CD8-positive, alpha-beta memory T cell (primary cell): Measurements from ENCODE around the gene OR5AU1. TPM values are rescaled to one million over a fixed set of nuclear protein-coding genes. Genes with fewer than 3 reads are reported as not detected.

Source experiments
- CTCF ChIA-PET: fragments of 350-600 bp; sonication (Branson Sonifier 250); formaldehyde crosslinking; loops from one replicate; lab custom pipeline; 2021; ENCODE audit warnings: antibody characterized with exemption; lab: Charles Lee
- POLR2A ChIA-PET: fragments of 350-600 bp; sonication (Branson Sonifier 250); formaldehyde crosslinking; loops from one replicate; lab custom pipeline; 2021; ENCODE audit warnings: antibody characterized with exemption; lab: Charles Lee
- DNase-seq, 5 donors: peaks; one replicate each; pipeline versions ENCODE4 v3.0.0 to v3.0.0-alpha.2; 2020 to 2022; ENCODE audit warnings: mixed read lengths in 1 of 5
- H3K27ac ChIP-seq: one replicate; pipeline ENCODE4 v1.7.0; 2013; ENCODE audit warnings: low read depth, mild to moderate bottlenecking, low read length, moderate library complexity
- H3K27me3 ChIP-seq: 2 replicates; pipeline ENCODE4 v1.7.0; 2013; ENCODE audit warnings: low read length, mild to moderate bottlenecking; ENCODE audit not compliant: insufficient read depth, poor library complexity, severe bottlenecking
- H3K36me3 ChIP-seq: 2 replicates; pipeline ENCODE4 v1.7.0; 2013; ENCODE audit warnings: mild to moderate bottlenecking, low read length, moderate library complexity; ENCODE audit not compliant: insufficient read depth
- H3K4me1 ChIP-seq: 2 replicates; pipeline ENCODE4 v1.7.0; 2013; ENCODE audit warnings: mild to moderate bottlenecking, low read length, moderate library complexity; ENCODE audit not compliant: insufficient read depth
- H3K4me3 ChIP-seq: 2 replicates; pipeline ENCODE4 v1.7.0; 2013; ENCODE audit warnings: mild to moderate bottlenecking, low read length
- H3K9me3 ChIP-seq: 2 replicates; pipeline ENCODE4 v1.7.0; 2013; ENCODE audit warnings: mild to moderate bottlenecking, low read length
- H3K27ac Mint-ChIP-seq, 8 donors: one replicate each; pipeline ENCODE4 v1.8.0; 2020 to 2021; ENCODE audit warnings: mixed read lengths in 8 of 8, mild to moderate bottlenecking in 6 of 8, inconsistent platforms in 3 of 8, moderate library complexity in 3 of 8
- H3K27me3 Mint-ChIP-seq, 2 donors: one replicate each; pipeline ENCODE4 v1.8.0; 2020 to 2021; ENCODE audit warnings: mixed read lengths in 2 of 2, mild to moderate bottlenecking in 1 of 2, moderate library complexity in 1 of 2
- H3K36me3 Mint-ChIP-seq, 3 donors: one replicate each; pipeline ENCODE4 v1.8.0; 2020 to 2021; ENCODE audit warnings: mixed read lengths in 3 of 3, inconsistent platforms in 1 of 3, mild to moderate bottlenecking in 1 of 3
- H3K4me1 Mint-ChIP-seq, 3 donors: one replicate each; pipeline ENCODE4 v1.8.0; 2020 to 2021; ENCODE audit warnings: mixed read lengths in 3 of 3, inconsistent platforms in 1 of 3, mild to moderate bottlenecking in 1 of 3
- H3K4me3 Mint-ChIP-seq, 7 donors: one replicate each; pipeline ENCODE4 v1.8.0; 2020 to 2021; ENCODE audit warnings: mixed read lengths in 7 of 7, mild to moderate bottlenecking in 6 of 7, moderate library complexity in 4 of 7, inconsistent platforms in 2 of 7
- H3K9me3 Mint-ChIP-seq, 5 donors: one replicate each; pipeline ENCODE4 v1.8.0; 2020 to 2022; ENCODE audit warnings: mixed read lengths in 5 of 5, mild to moderate bottlenecking in 3 of 5, moderate library complexity in 2 of 5, inconsistent platforms in 1 of 5
- polyA plus RNA-seq: library from polyadenylated mRNA; unstranded; fragments of 300-500 nt; fragmentation: Illumina TruSeq; gene quantifications from one replicate; pipeline ENCODE4 v1.2.3, GENCODE V29; 2021
- total RNA-seq, 2 experiments: library from RNA; stranded (reverse); gene quantifications; one replicate each; pipeline ENCODE4 v1.2.3, GENCODE V29; 2021

OR5AU1 gene
- total and polyA plus RNA-seq, 3 experiments from 2014 or later: not detected

DNA sequence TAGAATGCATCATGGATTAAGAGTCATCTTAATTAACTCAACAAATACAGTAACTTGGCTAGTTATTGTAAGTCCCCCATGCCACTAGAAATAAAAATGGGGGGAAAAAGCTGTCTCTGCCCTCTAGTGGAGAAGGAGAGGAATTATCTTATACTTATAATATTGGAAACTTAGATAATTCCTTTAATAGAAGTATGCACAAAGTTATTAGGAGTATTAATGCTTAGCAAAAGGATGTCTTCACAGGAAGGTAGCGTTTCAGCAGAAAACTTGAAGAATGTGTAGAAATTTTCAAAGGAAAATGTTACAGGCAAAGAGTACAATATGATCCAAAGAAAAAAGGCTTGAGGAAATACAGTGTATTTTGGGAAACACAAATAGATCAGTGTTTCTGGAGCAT is 19.8 kb downstream of the OR5AU1 start:
- Histone ChIP-seq H3K36me3 (no peaks in the 10 kb centered on the region), H3K4me3 (no peak overlapping the region), H3K27me3 (no peaks in the 10 kb centered on the region), H3K27ac (no peak overlapping the region), H3K9me3 (no peaks in the 10 kb centered on the region), H3K4me1 (no peaks in the 10 kb centered on the region)
- Mint-ChIP-seq H3K4me3 (no peak overlapping the region), H3K27ac (peak overlapping the region in 1 of 8 donors; percentile 10), H3K27me3 (peaks cover 8% of the 10 kb centered on the region in 2 donors), H3K9me3 (no peaks in the 10 kb centered on the region), H3K36me3 (no peaks in the 10 kb centered on the region), H3K4me1 (no peaks in the 10 kb centered on the region)
- peak in 1 of 5 donors; percentile 5 for DNase-seq
- ChIA-PET CTCF (interaction anchor here (1.4 to 1.6 kb wide), 2 partner anchors 13 to 121 kb away, joined by 3 to 4 read pairs; no protein-coding TSS in a partner anchor), POLR2A (no interaction called here)

DNA sequence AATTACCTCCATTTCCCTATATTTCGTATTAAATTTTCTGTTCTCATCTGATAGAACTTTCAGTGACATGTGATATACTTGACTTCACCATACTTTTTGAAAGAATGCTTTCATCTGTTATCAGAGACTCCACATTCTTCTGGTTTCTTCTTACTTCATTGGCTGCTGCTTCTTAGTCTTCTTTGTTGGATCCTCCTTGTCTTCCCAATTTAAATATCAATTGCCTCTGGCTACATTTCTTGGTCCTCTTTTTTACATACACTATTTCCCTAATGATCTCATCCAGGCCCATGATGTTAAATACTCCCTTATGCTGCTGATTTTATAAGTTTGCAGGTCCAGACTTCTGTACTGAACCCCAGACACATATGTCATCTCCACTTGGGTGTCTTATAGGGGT is 22.0 kb downstream of the OR5AU1 start:
- CTCF ChIA-PET: no interaction called here

DNA sequence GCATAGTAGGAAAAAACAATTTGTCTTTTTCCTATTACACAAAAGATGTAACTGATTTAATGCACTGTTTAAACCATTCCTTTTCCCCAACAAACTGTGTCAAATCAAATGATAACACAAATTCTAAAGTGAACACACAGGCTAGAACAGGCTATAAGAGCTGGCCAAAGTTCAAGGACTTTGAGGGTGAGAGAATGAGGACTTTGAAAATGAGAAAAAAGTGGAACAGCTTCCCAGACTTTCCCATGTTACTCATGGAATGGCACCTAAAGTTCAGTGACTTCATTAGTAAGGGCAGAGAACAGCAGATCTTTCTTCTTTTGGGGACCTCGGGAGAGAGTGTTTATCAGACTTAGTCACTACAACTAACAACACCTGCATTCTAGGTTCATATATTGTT is 32.4 kb downstream of the OR5AU1 start:
- Histone ChIP-seq H3K36me3 (no peaks in the 10 kb centered on the region), H3K27me3 (peaks cover 6% of the 10 kb centered on the region), H3K27ac (no peak overlapping the region), H3K4me1 (no peaks in the 10 kb centered on the region), H3K9me3 (no peaks in the 10 kb centered on the region), H3K4me3 (no peak overlapping the region)
- peaks cover 15 to 58% of the 10 kb centered on the region in 2 donors for H3K27me3 Mint-ChIP-seq
- no peak overlapping the region for H3K4me3 Mint-ChIP-seq
- POLR2A ChIA-PET: no interaction called here
- H3K9me3 Mint-ChIP-seq: peaks cover 0 to 8% (median 5%) of the 10 kb centered on the region in 5 donors
- no peak for DNase-seq
- H3K27ac Mint-ChIP-seq: no peak overlapping the region
- no peaks in the 10 kb centered on the region for H3K4me1 Mint-ChIP-seq
- CTCF ChIA-PET: interaction anchor here (1.0 to 1.6 kb wide), 5 partner anchors 8 to 109 kb away, joined by 3 to 4 read pairs (median 3); no protein-coding TSS in a partner anchor
- H3K36me3 Mint-ChIP-seq: peaks cover 0 to 8% (median 0%) of the 10 kb centered on the region in 3 donors

More for the DNA sequence above, 22.0 kb downstream of the OR5AU1 start:
- H3K27ac Mint-ChIP-seq: no peak overlapping the region
- no peaks in the 10 kb centered on the region for H3K36me3 Mint-ChIP-seq
- H3K4me1 Mint-ChIP-seq: no peaks in the 10 kb centered on the region
- Histone ChIP-seq H3K4me1 (no peaks in the 10 kb centered on the region), H3K4me3 (no peak overlapping the region), H3K9me3 (no peaks in the 10 kb centered on the region), H3K27ac (no peak overlapping the region), H3K27me3 (no peaks in the 10 kb centered on the region), H3K36me3 (no peaks in the 10 kb centered on the region)
- H3K27me3 Mint-ChIP-seq: peaks cover 3 to 7% of the 10 kb centered on the region in 2 donors
- POLR2A ChIA-PET: no interaction called here
- H3K9me3 Mint-ChIP-seq: no peaks in the 10 kb centered on the region
- H3K4me3 Mint-ChIP-seq: no peak overlapping the region
- no peak for DNase-seq

DNA sequence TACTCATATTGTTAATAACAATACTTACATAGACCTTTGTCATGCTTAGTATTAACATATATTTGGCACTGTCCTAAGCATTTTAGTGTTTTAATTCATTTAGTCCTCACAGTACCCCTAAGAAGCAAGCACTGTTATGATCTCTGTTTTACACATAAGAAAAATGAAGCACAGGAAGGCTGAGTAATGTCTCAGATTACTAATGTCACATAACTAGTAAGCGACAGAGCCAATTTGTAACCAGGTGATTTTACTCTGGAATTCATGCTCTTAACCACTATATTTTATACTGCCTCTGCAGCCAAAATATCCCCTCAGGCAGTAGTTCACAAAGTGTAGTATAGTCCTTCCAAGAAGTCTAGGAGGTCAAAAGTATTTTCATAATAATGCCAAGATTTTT is 34.7 kb downstream of the OR5AU1 start:
- no peak overlapping the region for H3K27ac Mint-ChIP-seq
- H3K27me3 Mint-ChIP-seq: peaks cover 9 to 52% of the 10 kb centered on the region in 2 donors
- H3K27ac ChIP-seq: no peak overlapping the region
- ChIA-PET CTCF (no interaction called here), POLR2A (no interaction called here)
- peaks cover 6% of the 10 kb centered on the region for H3K27me3 ChIP-seq
- peaks cover 0 to 6% (median 0%) of the 10 kb centered on the region in 3 donors for H3K36me3 Mint-ChIP-seq
- no peak for DNase-seq
- peaks cover 0 to 8% (median 3%) of the 10 kb centered on the region in 5 donors for H3K9me3 Mint-ChIP-seq
- H3K4me1 Mint-ChIP-seq: no peaks in the 10 kb centered on the region
- H3K9me3 ChIP-seq: no peaks in the 10 kb centered on the region
- no peak overlapping the region for H3K4me3 ChIP-seq
- no peaks in the 10 kb centered on the region for H3K4me1 ChIP-seq
- no peaks in the 10 kb centered on the region for H3K36me3 ChIP-seq
- no peak overlapping the region for H3K4me3 Mint-ChIP-seq

DNA sequence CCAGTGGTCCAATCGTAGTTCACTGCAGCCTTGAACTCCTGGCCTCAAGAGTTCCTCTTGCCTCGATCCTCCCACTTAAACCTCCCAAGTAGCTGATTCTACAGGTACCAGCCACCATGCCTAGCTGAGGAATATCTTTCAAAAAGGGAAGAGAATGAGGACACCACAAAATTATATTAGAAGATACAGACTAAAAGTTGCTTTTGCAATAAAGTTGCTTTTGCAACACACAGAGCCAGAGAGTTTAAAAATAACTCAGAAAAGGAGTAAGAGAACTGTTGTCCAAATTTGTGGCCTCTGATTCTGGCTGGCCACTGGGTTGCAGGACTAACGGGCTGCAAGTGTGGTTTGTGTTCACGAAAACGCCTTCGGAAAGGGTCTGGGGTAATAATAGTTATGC is 35.2 kb downstream of the OR5AU1 start:
- no peak overlapping the region for H3K27ac Mint-ChIP-seq
- no peak for DNase-seq
- no peak overlapping the region for H3K4me3 Mint-ChIP-seq
- H3K27ac ChIP-seq: no peak overlapping the region
- no peaks in the 10 kb centered on the region for H3K9me3 ChIP-seq
- peaks cover 0 to 8% (median 3%) of the 10 kb centered on the region in 5 donors for H3K9me3 Mint-ChIP-seq
- H3K27me3 ChIP-seq: peaks cover 1% of the 10 kb centered on the region
- no peaks in the 10 kb centered on the region for H3K36me3 ChIP-seq
- no peaks in the 10 kb centered on the region for H3K4me1 ChIP-seq
- H3K4me3 ChIP-seq: no peak overlapping the region
- ChIA-PET CTCF (interaction anchor here (1.1 kb wide), 1 partner anchor 106 kb away, joined by 3 read pairs; no protein-coding TSS in a partner anchor), POLR2A (no interaction called here)
- peaks cover 0 to 4% (median 0%) of the 10 kb centered on the region in 3 donors for H3K36me3 Mint-ChIP-seq
- no peaks in the 10 kb centered on the region for H3K4me1 Mint-ChIP-seq
- H3K27me3 Mint-ChIP-seq: peaks cover 5 to 47% of the 10 kb centered on the region in 2 donors

DNA sequence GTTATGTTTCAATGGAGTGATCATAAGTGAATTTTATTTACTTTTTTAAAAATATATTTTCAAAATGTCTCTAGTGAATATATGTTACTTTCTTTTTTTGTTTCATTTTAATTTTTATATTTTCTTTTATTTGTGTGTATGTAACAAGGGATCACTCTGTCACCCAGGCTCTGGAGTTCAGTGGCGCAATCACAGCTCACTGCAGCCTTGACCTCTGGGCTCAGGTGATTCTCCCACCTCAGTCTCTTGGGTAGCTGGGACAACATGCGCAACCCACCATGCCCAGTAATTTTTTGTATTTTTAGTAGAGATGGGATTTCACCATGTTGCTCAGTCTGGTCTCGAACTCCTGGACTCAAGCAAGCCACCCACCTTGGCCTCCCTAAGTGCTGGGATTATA is 36.9 kb downstream of the OR5AU1 start:
- Histone ChIP-seq H3K27me3 (no peaks in the 10 kb centered on the region), H3K27ac (no peak overlapping the region), H3K4me1 (no peaks in the 10 kb centered on the region), H3K4me3 (no peak overlapping the region), H3K36me3 (no peaks in the 10 kb centered on the region), H3K9me3 (no peaks in the 10 kb centered on the region)
- H3K9me3 Mint-ChIP-seq: no peaks in the 10 kb centered on the region
- no peak overlapping the region for H3K4me3 Mint-ChIP-seq
- POLR2A ChIA-PET: interaction anchor here (0.6 kb wide), 1 partner anchor 101 kb away, joined by 4 read pairs; no protein-coding TSS in a partner anchor
- no peak overlapping the region for H3K27ac Mint-ChIP-seq
- CTCF ChIA-PET: interaction anchor here (0.6 kb wide), 1 partner anchor 16 kb away, joined by 3 read pairs; no protein-coding TSS in a partner anchor
- no peaks in the 10 kb centered on the region for H3K36me3 Mint-ChIP-seq
- no peaks in the 10 kb centered on the region for H3K4me1 Mint-ChIP-seq
- peaks cover 1 to 40% of the 10 kb centered on the region in 2 donors for H3K27me3 Mint-ChIP-seq
- no peak for DNase-seq

DNA sequence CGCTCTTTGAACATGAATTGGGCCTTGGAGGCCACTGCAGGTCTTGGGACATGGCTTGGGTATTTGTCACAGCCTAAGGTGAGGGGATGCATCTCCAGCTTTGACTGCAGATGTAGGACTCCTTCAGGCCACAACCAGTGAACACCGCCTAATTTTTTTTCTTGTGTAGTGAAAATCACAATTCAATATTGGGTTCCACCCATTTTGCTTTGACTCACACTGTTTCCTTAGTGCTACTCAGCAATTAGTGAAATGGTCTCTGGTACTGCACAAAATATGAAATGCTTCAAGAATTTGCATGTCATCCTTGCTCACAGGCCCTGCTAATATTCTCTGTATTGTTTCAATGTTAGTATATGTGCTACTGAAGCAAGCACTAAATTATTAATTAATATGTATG is 42.5 kb downstream of the OR5AU1 start:
- Histone ChIP-seq H3K27me3 (no peaks in the 10 kb centered on the region), H3K4me1 (no peaks in the 10 kb centered on the region), H3K9me3 (no peaks in the 10 kb centered on the region), H3K36me3 (no peaks in the 10 kb centered on the region), H3K4me3 (no peak overlapping the region), H3K27ac (no peak overlapping the region)
- CTCF ChIA-PET: interaction anchor here (1.7 kb wide), 1 partner anchor 52 kb away, joined by 3 read pairs; no protein-coding TSS in a partner anchor
- no peaks in the 10 kb centered on the region for H3K4me1 Mint-ChIP-seq
- DNase-seq: no peak
- no peaks in the 10 kb centered on the region for H3K36me3 Mint-ChIP-seq
- H3K27ac Mint-ChIP-seq: no peak overlapping the region
- POLR2A ChIA-PET: no interaction called here
- H3K27me3 Mint-ChIP-seq: peaks cover 3 to 7% of the 10 kb centered on the region in 2 donors
- no peak overlapping the region for H3K4me3 Mint-ChIP-seq
- no peaks in the 10 kb centered on the region for H3K9me3 Mint-ChIP-seq

DNA sequence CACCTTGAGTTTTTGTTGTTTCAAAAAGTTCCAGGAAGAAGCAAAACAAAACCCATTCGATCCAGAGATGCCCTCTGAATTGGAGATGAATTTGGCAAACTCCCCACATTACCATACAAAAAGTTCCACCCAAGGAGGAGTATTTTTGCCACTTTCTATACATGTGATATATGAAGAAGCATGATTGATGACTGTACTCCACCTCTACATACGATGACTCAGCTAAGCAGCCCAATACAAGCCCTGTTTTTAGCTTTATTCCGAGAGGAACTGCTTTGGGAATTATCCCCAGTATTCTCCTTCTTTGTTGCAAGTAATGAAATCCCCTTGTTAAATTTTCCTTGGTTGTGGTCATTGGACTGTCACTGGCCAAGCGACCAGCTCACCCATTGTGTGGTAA is 43.6 kb downstream of the OR5AU1 start:
- Mint-ChIP-seq H3K9me3 (no peaks in the 10 kb centered on the region), H3K36me3 (no peaks in the 10 kb centered on the region), H3K4me1 (no peaks in the 10 kb centered on the region), H3K27me3 (peaks cover 0 to 3% of the 10 kb centered on the region in 2 donors), H3K4me3 (no peak overlapping the region), H3K27ac (no peak overlapping the region)
- Histone ChIP-seq H3K36me3 (no peaks in the 10 kb centered on the region), H3K4me1 (no peaks in the 10 kb centered on the region), H3K27me3 (no peaks in the 10 kb centered on the region), H3K4me3 (no peak overlapping the region), H3K27ac (no peak overlapping the region), H3K9me3 (no peaks in the 10 kb centered on the region)
- ChIA-PET POLR2A (no interaction called here), CTCF (interaction anchor here (1.0 to 1.2 kb wide), 2 partner anchors 20 to 43 kb away, joined by 3 read pairs; no protein-coding TSS in a partner anchor)
- DNase-seq: no peak
